ENCODE data around the gene CCDC172. TPM values are rescaled to one million over a fixed set of nuclear protein-coding genes. Genes with fewer than 3 reads are reported as not detected.

Gene CCDC172
- polyA plus RNA-seq, 2 of the 4 experiments (the other 2 are of a cell fraction) = not detected

- no peak overlapping the region for H3K27ac ChIP-seq
- DNase-seq (ENCODE audit: low read depth in 1 of 2, low spot score in 1 of 2) = no peak
- CTCF ChIA-PET = no interaction called here
- H3K4me3 ChIP-seq = no peak overlapping the region
- no peaks in the 10 kb centered on the region for H3K4me1 ChIP-seq
- ATAC-seq = no peak
- H3K4me2 ChIP-seq = no peak overlapping the region
- POLR2A ChIA-PET = no interaction called here
- no peaks in the 10 kb centered on the region for H3K9me3 ChIP-seq
- no peak for TF ChIP-seq TP53 (CRISPR knock-in tag; IDR thresholded peaks at IDR 0.05)
- no peak for TF ChIP-seq ATOH8 (CRISPR knock-in tag; IDR thresholded peaks at IDR 0.05; ENCODE audit: low read depth)
- no peak for TF ChIP-seq CBX2 (IDR thresholded peaks at IDR 0.05; ENCODE audit: borderline replicate concordance, low read depth)
- TF ChIP-seq TFCP2L1 (CRISPR knock-in tag; IDR thresholded peaks at IDR 0.05) = no peak
- TF ChIP-seq MYC (IDR thresholded peaks at IDR 0.05; ENCODE audit: borderline replicate concordance, low read length) = no peak
- no peak for TF ChIP-seq FOSL2 (IDR thresholded peaks at IDR 0.05)
- no peak for TF ChIP-seq FOSL2 (CRISPR knock-in tag; IDR thresholded peaks at IDR 0.05)
- no peak for TF ChIP-seq FOXS1 (CRISPR knock-in tag; IDR thresholded peaks at IDR 0.05)
- no peak for TF ChIP-seq RFX5 (IDR thresholded peaks at IDR 0.05)
- no peak for TF ChIP-seq POLR2AphosphoS2 (conservative IDR thresholded peaks at IDR 0.05; ENCODE audit: low read length)
- TF ChIP-seq JUN (IDR thresholded peaks at IDR 0.05) = no peak
- no peak for TF ChIP-seq HOXB5 (CRISPR knock-in tag; IDR thresholded peaks at IDR 0.05)
- TF ChIP-seq HES2 (IDR thresholded peaks at IDR 0.05) = no peak
- TF ChIP-seq POLR2A (IDR thresholded peaks at IDR 0.05; ENCODE audit: low read length) = no peak
- no peak for TF ChIP-seq RNF2 (IDR thresholded peaks at IDR 0.05; ENCODE audit: borderline replicate concordance, low read depth)
- no peak for TF ChIP-seq BCL3 (IDR thresholded peaks at IDR 0.05)
- no peak for TF ChIP-seq RCOR1 (IDR thresholded peaks at IDR 0.05; ENCODE audit: low read depth, low read length)
- TF ChIP-seq SREBF2 (IDR thresholded peaks at IDR 0.05) = no peak
- TF ChIP-seq KDM5A (IDR thresholded peaks at IDR 0.05) = no peak
- TF ChIP-seq CTCF (IDR thresholded peaks at IDR 0.05) = no peak
- no peak for TF ChIP-seq KDM1A (IDR thresholded peaks at IDR 0.05; ENCODE audit: low read depth)
- FAIRE-seq = no peak
- 40% methylated on average over 5 of the region's 5 CpGs for WGBS (ENCODE audit: missing lambda C conversion rate)
Measured at GRCh38 chr10:116410351-116410750, 86.1 kb downstream of the CCDC172 start.

- no peaks in the 10 kb centered on the region for H3K4me1 ChIP-seq
- no peak for DNase-seq (ENCODE audit: low read depth in 1 of 2, low spot score in 1 of 2)
Measured at GRCh38 chr10:116417821-116418220, 93.6 kb downstream of the CCDC172 start.

More at GRCh38 chr10:116417821-116418220, 93.6 kb downstream of the CCDC172 start:
- ChIA-PET POLR2A (no interaction called here), CTCF (no interaction called here)
- Histone ChIP-seq H3K4me3 (no peak overlapping the region), H3K9me3 (no peaks in the 10 kb centered on the region), H3K4me2 (no peak overlapping the region), H3K27ac (no peak overlapping the region)
- FAIRE-seq (no peak), ATAC-seq (no peak)
- 6% methylated on average over 2 of the region's 2 CpGs for WGBS (ENCODE audit: missing lambda C conversion rate)
- TF ChIP-seq CEBPB (IDR thresholded peaks at IDR 0.05) (no peak), CHD2 (IDR thresholded peaks at IDR 0.05; ENCODE audit: low read length, partially characterized antibody) (no peak), POLR2A (IDR thresholded peaks at IDR 0.05; ENCODE audit: low read length) (no peak), CBX8 (IDR thresholded peaks at IDR 0.05) (no peak), JUNB (IDR thresholded peaks at IDR 0.05) (no peak), EP300 (IDR thresholded peaks at IDR 0.05) (no peak), EHF (CRISPR knock-in tag; IDR thresholded peaks at IDR 0.05) (no peak), ATOH8 (CRISPR knock-in tag; IDR thresholded peaks at IDR 0.05; ENCODE audit: low read depth) (no peak), PHF8 (IDR thresholded peaks at IDR 0.05; ENCODE audit: borderline replicate concordance, low read depth) (no peak), RCOR1 (IDR thresholded peaks at IDR 0.05; ENCODE audit: low read depth, low read length) (no peak), RFX5 (IDR thresholded peaks at IDR 0.05) (no peak), ZNF302 (CRISPR knock-in tag; IDR thresholded peaks at IDR 0.05) (no peak), HMGXB4 (CRISPR knock-in tag; IDR thresholded peaks at IDR 0.05; ENCODE audit: borderline replicate concordance) (no peak), EHMT2 (IDR thresholded peaks at IDR 0.05; ENCODE audit: low read depth) (no peak)
